Ovary (tissue), 3 donors: ENCODE results near the gene TJP1.

Source experiments
- EP300 ChIP-seq: sonication (generic); formaldehyde crosslinking; IDR thresholded peaks from one replicate; pipeline ENCODE4 v1.6.1; 2017; ENCODE audit warnings: antibody characterized with exemption
- POLR2A ChIP-seq: fragments of 450-650 bp; IDR thresholded peaks from one replicate; pipeline ENCODE4 v1.6.1; 2017; ENCODE audit warnings: antibody characterized with exemption, mild to moderate bottlenecking, moderate library complexity
- TF ChIP-seq, protein P1 (sequence below), 3 donors: fragments of 450-650 bp in 2 of 3; fragments of 200-600 bp in 1 of 3; IDR thresholded peaks; one replicate each; pipeline versions ENCODE4 v1.5.1 to v1.8.0; 2016 to 2022; ENCODE audit warnings: antibody characterized with exemption in 3 of 3, mild to moderate bottlenecking in 1 of 3
- donor health status: DM: no; HTN: no; CAD: no.

DNA sequence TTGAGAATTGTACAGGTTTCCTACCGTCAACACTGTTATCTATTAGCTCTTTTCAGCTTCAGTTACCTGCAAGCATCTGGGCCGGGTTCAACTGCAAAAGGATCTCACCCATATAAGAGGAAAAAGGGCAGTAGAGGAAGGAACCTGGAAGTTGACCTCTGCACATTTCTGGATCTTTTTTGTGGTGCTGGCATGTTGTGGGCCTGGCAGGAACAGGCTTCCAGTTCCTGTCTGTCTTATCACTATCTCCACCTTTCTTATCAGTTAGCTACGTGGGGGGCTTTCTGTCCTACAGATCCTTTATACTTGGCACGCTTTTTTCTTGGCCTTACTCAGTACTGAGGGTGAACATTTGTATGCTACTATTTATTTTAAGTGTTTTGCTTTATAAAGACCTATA lies 42.2 kb upstream of the TJP1 start:
- TF ChIP-seq, protein P1, sequence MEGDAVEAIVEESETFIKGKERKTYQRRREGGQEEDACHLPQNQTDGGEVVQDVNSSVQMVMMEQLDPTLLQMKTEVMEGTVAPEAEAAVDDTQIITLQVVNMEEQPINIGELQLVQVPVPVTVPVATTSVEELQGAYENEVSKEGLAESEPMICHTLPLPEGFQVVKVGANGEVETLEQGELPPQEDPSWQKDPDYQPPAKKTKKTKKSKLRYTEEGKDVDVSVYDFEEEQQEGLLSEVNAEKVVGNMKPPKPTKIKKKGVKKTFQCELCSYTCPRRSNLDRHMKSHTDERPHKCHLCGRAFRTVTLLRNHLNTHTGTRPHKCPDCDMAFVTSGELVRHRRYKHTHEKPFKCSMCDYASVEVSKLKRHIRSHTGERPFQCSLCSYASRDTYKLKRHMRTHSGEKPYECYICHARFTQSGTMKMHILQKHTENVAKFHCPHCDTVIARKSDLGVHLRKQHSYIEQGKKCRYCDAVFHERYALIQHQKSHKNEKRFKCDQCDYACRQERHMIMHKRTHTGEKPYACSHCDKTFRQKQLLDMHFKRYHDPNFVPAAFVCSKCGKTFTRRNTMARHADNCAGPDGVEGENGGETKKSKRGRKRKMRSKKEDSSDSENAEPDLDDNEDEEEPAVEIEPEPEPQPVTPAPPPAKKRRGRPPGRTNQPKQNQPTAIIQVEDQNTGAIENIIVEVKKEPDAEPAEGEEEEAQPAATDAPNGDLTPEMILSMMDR (IDR thresholded peaks at IDR 0.05), result no peak
- TF ChIP-seq POLR2A (no peak), EP300 (no peak)
